ENCODE measurements around the gene CBARP.

Gene CBARP

GRCh38 chr19:1252221-1252820 lies 14.5 kb upstream of the CBARP start:
- Histone ChIP-seq H3K36me3 (ENCODE audit: insufficient read depth, low read length) (peaks cover 52% of the 10 kb centered on the region), H3K4me3 (peak overlapping the region; percentile 87), H3K9ac (ENCODE audit: insufficient read length) (peak overlapping the region; percentile 81), H3K27ac (peak overlapping the region; percentile 88), H3K9me3 (ENCODE audit: low read depth, low read length) (no peaks in the 10 kb centered on the region)
- no peak; the same call in 1 of the 2 replicates for TF ChIP-seq POLR2AphosphoS5 (IDR thresholded peaks at IDR 0.05; ENCODE audit: borderline replicate concordance, low read depth, low read length)
- no peak for TF ChIP-seq FOXP2 (optimal IDR thresholded peaks at IDR 0.05; ENCODE audit: control extremely low read depth, extremely low read length, insufficient read depth)
- TF ChIP-seq EZH2 (IDR thresholded peaks at IDR 0.05): no peak
- DNase-seq (ENCODE audit: low read depth, low spot score): no peak

- TF ChIP-seq POLR2AphosphoS5 (IDR thresholded peaks at IDR 0.05; ENCODE audit: borderline replicate concordance, low read depth, low read length): no peak
- no peak for TF ChIP-seq FOXP2 (optimal IDR thresholded peaks at IDR 0.05; ENCODE audit: control extremely low read depth, extremely low read length, insufficient read depth)
- TF ChIP-seq EZH2 (IDR thresholded peaks at IDR 0.05): no peak
- Histone ChIP-seq H3K36me3 (ENCODE audit: insufficient read depth, low read length) (peaks cover 46% of the 10 kb centered on the region), H3K4me3 (peak overlapping the region; percentile 87), H3K9me3 (ENCODE audit: low read depth, low read length) (no peaks in the 10 kb centered on the region), H3K9ac (ENCODE audit: insufficient read length) (peak overlapping the region; percentile 81), H3K27ac (peak overlapping the region; percentile 88)
- no peak for DNase-seq (ENCODE audit: low read depth, low spot score)
Observed at GRCh38 chr19:1251330-1252220, 13.8 kb upstream of the CBARP start.

- H3K9me3 ChIP-seq (ENCODE audit: low read depth, low read length): no peaks in the 10 kb centered on the region
- TF ChIP-seq POLR2AphosphoS5 (IDR thresholded peaks at IDR 0.05; ENCODE audit: borderline replicate concordance, low read depth, low read length) (no peak), FOXP2 (optimal IDR thresholded peaks at IDR 0.05; ENCODE audit: control extremely low read depth, extremely low read length, insufficient read depth) (no peak), EZH2 (IDR thresholded peaks at IDR 0.05) (no peak)
- peaks cover 40% of the 10 kb centered on the region for H3K36me3 ChIP-seq (ENCODE audit: insufficient read depth, low read length)
- H3K27ac ChIP-seq: peak overlapping the region; percentile 88
- peak overlapping the region; percentile 87 for H3K4me3 ChIP-seq
- peak overlapping the region; percentile 81 for H3K9ac ChIP-seq (ENCODE audit: insufficient read length)
- no peak for DNase-seq (ENCODE audit: low read depth, low spot score)
Observed at GRCh38 chr19:1250437-1251260, 12.8 kb upstream of the CBARP start.

GRCh38 chr19:1249990-1250436 lies 12.2 kb upstream of the CBARP start:
- Histone ChIP-seq H3K9ac (ENCODE audit: insufficient read length) (peak overlapping the region; percentile 81), H3K4me3 (peak overlapping the region; percentile 87), H3K27ac (peak overlapping the region; percentile 62; the same call in 1 of the 2 replicates), H3K9me3 (ENCODE audit: low read depth, low read length) (no peaks in the 10 kb centered on the region), H3K36me3 (ENCODE audit: insufficient read depth, low read length) (peaks cover 33% of the 10 kb centered on the region)
- TF ChIP-seq FOXP2 (optimal IDR thresholded peaks at IDR 0.05; ENCODE audit: control extremely low read depth, extremely low read length, insufficient read depth) (no peak), POLR2AphosphoS5 (IDR thresholded peaks at IDR 0.05; ENCODE audit: borderline replicate concordance, low read depth, low read length) (no peak), EZH2 (IDR thresholded peaks at IDR 0.05) (no peak)
- no peak for DNase-seq (ENCODE audit: low read depth, low spot score)

- no peak for DNase-seq (ENCODE audit: low read depth, low spot score)
Observed at GRCh38 chr19:1249298-1249989, 11.6 kb upstream of the CBARP start.

GRCh38 chr19:1248786-1249297 lies 11.0 kb upstream of the CBARP start:
- TF ChIP-seq EZH2 (IDR thresholded peaks at IDR 0.05) (no peak), FOXP2 (optimal IDR thresholded peaks at IDR 0.05; ENCODE audit: control extremely low read depth, extremely low read length, insufficient read depth) (no peak), POLR2AphosphoS5 (IDR thresholded peaks at IDR 0.05; ENCODE audit: borderline replicate concordance, low read depth, low read length) (no peak)
- Histone ChIP-seq H3K4me3 (peak overlapping the region; percentile 92), H3K36me3 (ENCODE audit: insufficient read depth, low read length) (peaks cover 22% of the 10 kb centered on the region), H3K9ac (ENCODE audit: insufficient read length) (peak overlapping the region; percentile 87), H3K9me3 (ENCODE audit: low read depth, low read length) (no peaks in the 10 kb centered on the region), H3K27ac (peak overlapping the region; percentile 95)
- DNase-seq (ENCODE audit: low read depth, low spot score): no peak

More at GRCh38 chr19:1249298-1249989, 11.6 kb upstream of the CBARP start:
- H3K4me3 ChIP-seq: peak overlapping the region; percentile 87
- H3K27ac ChIP-seq: peak overlapping the region; percentile 95
- H3K9me3 ChIP-seq (ENCODE audit: low read depth, low read length): no peaks in the 10 kb centered on the region
- TF ChIP-seq POLR2AphosphoS5 (IDR thresholded peaks at IDR 0.05; ENCODE audit: borderline replicate concordance, low read depth, low read length): peak; percentile 96
- no peak for TF ChIP-seq FOXP2 (optimal IDR thresholded peaks at IDR 0.05; ENCODE audit: control extremely low read depth, extremely low read length, insufficient read depth)
- TF ChIP-seq EZH2 (IDR thresholded peaks at IDR 0.05): no peak
- peaks cover 28% of the 10 kb centered on the region for H3K36me3 ChIP-seq (ENCODE audit: insufficient read depth, low read length)
- peak overlapping the region; percentile 87 for H3K9ac ChIP-seq (ENCODE audit: insufficient read length)

GRCh38 chr19:1248139-1248785 lies 10.5 kb upstream of the CBARP start, which contains the start of gene MIDN:
Gene MIDN (plus strand): TSS chr19:1248583. CDS start chr19:1250297, 1,714 bp downstream.
- TF ChIP-seq FOXP2 (optimal IDR thresholded peaks at IDR 0.05; ENCODE audit: control extremely low read depth, extremely low read length, insufficient read depth) (no peak), POLR2AphosphoS5 (IDR thresholded peaks at IDR 0.05; ENCODE audit: borderline replicate concordance, low read depth, low read length) (peak; percentile 94)
- H3K9me3 ChIP-seq (ENCODE audit: low read depth, low read length): no peaks in the 10 kb centered on the region
- H3K9ac ChIP-seq (ENCODE audit: insufficient read length): peak within 1 kb of the TSS; percentile 87
- peak within 1 kb of the TSS; percentile 92 for H3K4me3 ChIP-seq
- peak within 1 kb of the TSS; percentile 95 for H3K27ac ChIP-seq
- DNase-seq (ENCODE audit: low read depth, low spot score): no peak
- H3K36me3 ChIP-seq (ENCODE audit: insufficient read depth, low read length): peaks cover 16% of the 10 kb centered on the region
